ENCODE data around the gene PLEKHH2.

- TF ChIP-seq POLR2A (IDR thresholded peaks at IDR 0.05), result no peak
- no peak for TF ChIP-seq CTCF (IDR thresholded peaks at IDR 0.05)
Observed at GRCh38 chr2:43729491-43730174, 92.6 kb downstream of the PLEKHH2 start.

All from adrenal gland (tissue), 5 donors.